Melanocyte of skin (primary cell): ENCODE measurements around the gene SORBS2. TPM values are rescaled to one million over a fixed set of nuclear protein-coding genes. Genes with fewer than 3 reads are reported as not detected.

Source experiments
- small RNA-seq, 2 donors: library from RNA; depleted of rRNA; stranded (forward); fragments of <200 nt; gene quantifications; one replicate each; pipeline ENCODE3, GENCODE V24; 2012
- total RNA-seq, 2 donors: library from RNA; depleted of rRNA; stranded (reverse); fragments of >200 nt; gene quantifications; 2 replicates each; pipeline ENCODE4 v1.2.3, GENCODE V29; 2012

SORBS2 gene
- total RNA-seq: 100 to 1,000 TPM in 1 of 2 donors, 10 to 100 TPM in 1; 32.6 to 138 TPM

GRCh38 chr4:185811509-185812364 is at the start of gene SORBS2:
Gene SORBS2 (minus strand): TSS chr4:185812194. CDS start chr4:185690571, 121,623 bp downstream.

Small RNA genes within 50 kb of the gene (small RNA-seq; reads per million reads assigned to genes)
- 0 reads per million in 2 donors for gene RF00019
